Stromal cell of bone marrow (primary cell): ENCODE data around the gene DPH5.

Source experiments
- DNase-seq: peaks from one replicate; pipeline ENCODE4 v3.0.0-alpha.2; 2012; ENCODE audit warnings: low read depth

The DPH5 gene

DNA sequence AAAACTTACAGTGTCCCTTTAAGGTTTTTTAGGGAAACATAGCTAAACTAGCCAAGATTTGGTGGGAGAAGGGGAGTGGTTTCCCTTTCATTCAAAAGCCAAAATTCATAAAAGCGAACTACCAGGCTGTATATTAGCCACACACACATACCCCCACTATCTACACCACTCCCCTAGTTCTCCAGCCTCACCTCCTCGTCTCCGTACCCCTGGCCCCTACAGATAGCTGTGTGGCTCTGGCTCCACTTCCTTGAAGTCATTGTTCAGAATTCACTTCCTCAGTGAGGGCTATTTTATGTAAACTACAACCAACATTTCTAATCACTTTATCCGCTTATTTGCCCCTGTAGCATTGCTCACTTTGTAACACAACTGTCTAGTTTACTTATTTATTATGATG is 5.3 kb upstream of the DPH5 start:
- DNase-seq = no peak

DNA sequence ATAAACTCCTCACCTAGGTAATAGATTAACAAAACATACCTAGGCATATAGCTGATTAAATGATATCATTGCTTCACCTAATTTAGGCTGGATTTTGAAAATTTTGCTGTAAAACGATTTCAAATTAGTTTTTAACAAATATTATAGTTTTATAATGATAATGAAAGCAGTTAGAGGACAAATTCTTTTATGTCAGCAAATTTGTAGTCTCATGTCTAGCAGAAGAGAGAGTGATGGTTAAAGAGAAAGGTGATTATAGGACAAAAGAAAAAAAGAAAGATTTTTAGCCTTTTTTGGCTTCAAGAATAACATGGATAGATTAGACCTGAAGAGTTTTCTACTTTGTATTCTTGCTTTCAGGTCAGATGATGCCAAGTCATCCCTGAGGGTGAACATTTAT is 3.6 kb upstream of the DPH5 start:
- DNase-seq = no peak

DNA sequence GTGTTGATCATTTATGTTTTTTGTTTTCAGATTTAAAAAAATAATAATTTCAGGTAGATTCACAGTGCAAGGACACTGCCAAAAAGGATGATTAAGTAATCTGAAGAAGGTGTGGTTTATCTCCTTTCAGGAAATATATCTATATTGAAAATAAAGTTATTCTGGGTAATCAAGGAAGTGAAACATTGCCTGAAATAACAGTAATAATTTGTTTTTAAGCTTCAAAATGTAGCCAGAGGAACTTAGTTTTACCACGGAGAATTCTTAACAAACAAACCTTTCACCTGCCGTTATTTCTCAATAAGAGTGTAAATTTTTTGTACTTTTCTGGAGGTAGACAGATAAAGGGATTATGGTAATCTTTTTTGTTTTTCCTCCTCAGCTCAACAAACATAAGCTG is 2.9 kb upstream of the DPH5 start:
- no peak for DNase-seq

DNA sequence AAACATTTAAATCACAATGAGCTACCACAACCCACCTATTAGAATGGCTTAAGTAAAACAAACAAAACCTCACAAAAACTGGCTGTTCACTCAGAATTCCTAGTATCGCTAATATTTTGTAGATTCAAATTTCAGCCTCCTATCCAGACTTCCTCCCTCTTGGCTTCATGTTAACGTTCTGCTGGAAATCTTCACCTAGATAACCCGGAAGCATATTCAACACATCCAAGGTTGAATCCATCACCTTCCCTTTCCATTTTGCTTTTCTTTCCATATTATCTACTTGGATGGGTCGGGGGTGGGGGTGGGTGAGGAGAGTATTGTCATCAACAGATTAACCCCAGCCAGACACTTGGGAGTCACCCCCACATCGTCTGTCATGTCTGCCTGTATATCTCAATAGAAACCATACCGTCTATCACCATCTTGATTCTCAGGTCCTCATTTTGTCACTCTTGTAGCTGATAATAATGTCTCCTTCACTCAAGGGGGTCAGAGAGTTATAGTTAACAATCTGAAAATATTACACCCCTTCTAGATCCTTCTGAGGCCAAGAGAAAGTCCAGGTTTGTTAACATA is 1.7 kb upstream of the DPH5 start:
- DNase-seq = no peak

DNA sequence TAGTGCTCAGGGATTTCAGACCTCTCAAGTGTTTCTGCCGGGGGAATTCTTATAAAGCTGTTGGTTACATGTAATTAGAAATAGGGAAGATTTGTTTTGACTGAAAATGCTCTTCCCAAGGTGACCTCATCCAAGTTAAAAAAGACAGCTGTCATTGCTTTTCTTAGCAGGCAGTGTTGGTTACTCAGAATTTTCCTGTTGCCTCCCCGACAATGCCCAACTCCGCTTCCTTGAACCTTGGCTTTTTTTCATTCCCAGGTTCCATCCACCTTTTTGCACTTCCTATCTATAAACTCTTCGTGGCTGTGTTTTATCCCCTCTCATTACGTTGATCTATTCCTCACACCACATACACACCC is 825 bp upstream of the DPH5 start:
- no peak for DNase-seq

DNA sequence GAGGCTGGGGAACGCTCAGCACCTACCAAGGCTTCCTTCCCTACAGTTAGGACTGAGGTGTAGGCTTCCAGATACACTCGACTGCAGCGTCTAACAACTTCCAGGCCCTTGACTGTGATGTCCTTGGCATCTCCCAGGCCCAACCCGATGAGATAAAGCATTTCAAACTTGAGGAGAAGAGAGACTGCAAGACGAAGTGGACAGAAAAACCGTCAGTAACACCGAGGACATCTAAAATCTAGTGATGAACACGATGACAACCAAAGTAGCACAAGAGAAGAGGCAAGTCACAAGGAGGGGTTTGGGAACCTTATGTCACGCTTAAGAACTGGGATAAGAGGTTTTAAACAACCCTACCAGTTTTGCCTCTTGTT is 314 bp downstream of the DPH5 start:
- no peak for DNase-seq

DNA sequence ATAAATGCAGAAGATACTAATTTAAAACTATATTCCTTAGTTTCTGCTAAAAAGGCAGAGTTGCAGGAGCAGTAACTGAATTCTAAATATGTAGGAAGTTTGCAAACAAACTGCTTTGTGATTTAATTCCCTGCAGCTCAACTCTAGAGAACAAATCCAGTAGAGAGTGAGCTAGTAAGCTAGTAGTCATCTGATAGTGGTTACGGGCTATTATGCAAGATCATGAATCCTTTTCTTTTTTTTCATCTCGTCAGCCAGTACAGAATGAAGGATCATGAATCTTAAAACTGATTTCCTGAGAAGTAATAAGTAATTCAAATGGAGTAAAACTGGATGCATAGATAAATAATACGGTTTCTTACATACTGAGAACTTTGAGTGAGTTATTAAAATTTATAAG is 3.3 kb downstream of the DPH5 start:
- peak; percentile 58 for DNase-seq

DNA sequence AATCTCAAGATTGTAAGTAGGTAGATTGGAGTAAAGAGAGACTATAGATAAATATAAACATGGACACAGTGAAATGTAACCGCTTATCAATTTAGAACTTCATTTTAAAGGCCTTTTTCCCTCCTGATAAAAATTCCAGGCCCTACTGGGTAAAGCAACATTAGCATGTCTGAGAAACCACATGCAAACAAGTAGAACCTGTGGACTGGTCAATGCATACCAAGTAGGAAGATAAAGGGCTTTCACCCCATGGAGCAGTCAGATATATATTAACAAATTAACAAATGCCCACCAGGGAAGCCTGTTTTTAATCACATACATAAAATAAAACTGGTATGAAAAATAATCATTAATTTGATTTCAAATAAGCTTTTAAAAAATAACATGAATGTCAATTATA is 8.1 kb downstream of the DPH5 start:
- DNase-seq = no peak

DNA sequence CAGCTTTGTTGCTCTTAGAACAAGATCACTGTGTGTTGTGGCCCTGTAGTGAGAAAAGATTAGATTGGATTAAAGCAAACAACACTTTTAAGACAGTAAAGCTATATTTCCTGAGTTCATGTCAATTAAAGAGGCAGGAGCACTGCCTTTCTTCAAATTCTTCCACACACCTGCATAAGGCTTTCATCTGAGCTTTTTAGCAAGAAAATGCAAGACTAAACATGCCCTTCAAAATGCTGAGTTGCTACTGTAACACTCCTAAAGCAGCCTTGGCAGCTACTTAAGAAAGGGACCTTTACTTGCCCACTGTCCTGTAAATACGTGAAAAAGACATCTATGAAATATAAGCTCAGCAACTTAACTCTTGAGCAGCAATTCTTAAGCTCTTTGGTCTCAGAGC is 11.8 kb downstream of the DPH5 start:
- DNase-seq = no peak

DNA sequence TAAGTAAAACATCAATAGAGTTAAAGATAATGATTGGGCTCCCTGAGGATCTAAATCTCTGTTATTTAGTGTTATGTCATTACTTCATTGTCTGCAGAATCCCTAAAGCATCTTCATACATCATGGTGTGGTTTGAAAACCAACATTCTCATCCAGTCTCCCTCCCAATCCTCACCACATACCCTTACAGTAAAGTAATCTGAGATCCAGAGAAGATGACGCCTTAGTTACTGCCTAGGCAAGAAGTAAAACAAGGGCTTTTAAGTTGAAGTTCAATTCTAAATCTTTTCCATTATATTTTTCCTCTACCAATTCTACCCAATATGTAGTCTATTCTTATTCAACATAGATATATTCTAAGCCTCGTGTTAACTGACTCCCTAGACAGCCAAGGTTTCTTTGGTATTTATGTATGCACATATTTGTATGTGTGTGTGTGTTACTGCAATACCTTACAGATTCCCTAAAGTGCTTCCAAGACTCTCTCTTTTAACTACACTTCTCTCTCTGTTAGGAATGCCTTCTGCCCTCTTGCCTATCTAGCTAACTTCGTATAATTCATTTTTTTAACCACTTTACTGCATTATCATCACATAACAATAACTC is 17.3 kb downstream of the DPH5 start:
- DNase-seq = peak; percentile 60

DNA sequence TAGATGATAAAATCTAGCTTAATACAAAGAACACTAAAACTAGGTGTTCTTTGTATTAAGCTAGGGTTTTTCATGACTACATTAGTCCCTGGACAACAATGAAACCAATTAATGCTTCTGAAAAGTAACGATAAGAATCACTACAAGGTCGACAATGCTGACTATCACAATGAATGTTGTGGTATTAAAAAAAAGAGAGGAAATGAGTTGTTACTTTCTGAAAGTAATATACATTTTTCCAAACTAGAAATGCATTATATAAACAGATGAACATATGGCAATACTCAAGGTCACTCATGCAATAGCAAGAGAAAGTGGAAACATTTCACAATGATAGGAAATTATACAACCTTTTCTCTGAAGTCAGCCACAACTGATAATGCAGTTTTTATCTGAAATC is 19.0 kb downstream of the DPH5 start:
- no peak for DNase-seq

DNA sequence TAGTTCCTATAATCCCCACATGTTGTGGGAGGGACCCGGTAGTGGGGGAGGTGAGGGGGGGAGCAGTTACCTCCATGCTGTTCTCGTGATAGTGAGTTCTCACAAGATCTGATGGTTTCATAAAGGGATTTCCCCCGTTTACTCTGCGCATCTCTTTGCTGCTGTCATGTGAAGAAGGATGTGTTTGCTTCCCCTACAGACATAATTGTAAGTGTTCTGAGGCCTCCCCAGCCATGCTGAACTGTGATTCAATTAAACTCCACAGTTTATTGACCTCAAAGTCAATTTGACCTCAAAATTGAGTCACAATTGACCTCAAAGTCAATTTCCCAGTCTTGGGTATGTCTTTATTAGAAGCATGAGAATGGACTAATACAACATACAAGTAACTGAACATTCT is 19.7 kb downstream of the DPH5 start:
- DNase-seq = no peak

DNA sequence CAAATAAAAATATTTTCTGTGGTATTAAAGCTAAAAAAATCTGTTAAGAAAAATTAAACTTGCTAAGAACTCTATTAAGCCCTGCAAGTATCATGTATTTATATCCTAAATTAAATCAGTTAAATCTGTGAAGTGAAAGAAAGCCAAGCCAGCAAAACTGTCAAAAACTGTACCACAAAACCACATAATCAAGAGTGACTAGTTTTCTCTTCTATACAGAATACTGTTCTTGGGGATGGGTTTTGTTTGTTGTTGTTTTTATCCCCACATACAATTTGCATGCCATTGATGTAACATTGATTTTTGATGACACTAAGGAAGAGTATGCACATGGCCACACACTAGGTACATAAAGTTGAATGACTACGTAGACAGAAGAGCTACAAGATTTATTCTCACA is 20.4 kb downstream of the DPH5 start:
- no peak for DNase-seq

DNA sequence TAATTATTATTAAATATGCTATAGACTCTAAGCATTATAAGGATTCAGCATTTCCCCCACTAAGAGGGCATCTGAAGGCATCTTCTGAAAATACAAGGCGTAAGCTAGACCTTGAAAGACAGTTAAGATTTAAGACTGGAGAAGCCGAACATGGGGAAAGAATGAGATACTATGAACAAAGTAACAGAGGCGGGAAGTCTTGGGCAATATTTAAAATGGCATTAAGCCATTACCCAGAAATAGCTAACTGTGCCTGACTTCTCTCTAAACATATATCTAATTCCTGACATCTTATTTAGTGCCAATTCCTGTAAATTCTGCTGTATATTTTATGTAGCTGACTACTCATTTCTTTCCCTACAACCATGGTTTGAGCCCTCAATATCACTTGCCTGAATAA is 20.9 kb downstream of the DPH5 start:
- peak; percentile 33 for DNase-seq

DNA sequence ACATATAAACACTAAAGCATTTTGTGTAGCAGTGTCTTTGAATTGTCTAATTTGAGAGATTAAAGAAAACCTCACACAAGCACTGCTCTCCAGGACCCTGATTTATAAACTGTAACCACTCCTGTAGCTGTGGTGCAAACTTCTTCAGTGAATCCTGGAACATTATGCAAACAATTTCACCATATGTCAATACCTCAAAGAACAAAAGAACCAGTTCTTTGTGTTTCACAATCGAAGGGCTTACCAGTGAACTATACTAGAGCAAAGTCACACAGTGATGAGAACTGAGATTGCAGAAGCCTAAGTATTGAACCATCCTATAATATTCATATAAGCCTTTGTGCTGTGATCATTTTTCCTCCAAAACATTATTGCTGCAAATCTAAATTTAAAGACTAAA is 21.5 kb downstream of the DPH5 start:
- DNase-seq = no peak

DNA sequence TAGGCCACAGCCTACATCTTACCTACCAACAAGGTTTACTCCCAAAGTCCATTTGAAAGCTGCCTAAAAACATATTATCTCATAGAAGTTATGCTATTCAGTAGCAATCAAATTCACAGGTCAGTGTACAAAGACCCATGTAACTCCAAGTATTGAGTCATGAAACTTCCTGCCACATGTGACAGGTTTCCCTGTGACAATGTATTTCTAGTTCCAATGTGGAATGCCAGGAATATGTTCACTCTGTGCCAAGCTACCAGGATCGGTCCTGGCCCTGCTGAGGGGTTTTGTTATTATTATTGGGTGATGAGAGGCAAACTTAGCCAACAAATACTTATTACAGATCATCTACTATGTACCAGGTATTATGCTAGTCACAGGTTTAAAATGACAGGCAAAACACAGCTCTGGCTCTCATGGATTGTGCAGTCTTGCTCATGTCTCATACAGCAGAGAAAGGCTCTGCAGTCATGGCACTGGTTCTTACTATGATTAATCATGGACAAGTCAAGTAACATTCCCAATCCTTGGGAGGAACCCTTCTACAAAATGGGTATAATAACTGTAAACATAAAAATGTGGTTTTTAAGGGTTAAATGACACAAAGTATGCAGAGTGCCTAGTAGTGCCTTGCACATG is 22.5 kb downstream of the DPH5 start:
- DNase-seq = no peak

DNA sequence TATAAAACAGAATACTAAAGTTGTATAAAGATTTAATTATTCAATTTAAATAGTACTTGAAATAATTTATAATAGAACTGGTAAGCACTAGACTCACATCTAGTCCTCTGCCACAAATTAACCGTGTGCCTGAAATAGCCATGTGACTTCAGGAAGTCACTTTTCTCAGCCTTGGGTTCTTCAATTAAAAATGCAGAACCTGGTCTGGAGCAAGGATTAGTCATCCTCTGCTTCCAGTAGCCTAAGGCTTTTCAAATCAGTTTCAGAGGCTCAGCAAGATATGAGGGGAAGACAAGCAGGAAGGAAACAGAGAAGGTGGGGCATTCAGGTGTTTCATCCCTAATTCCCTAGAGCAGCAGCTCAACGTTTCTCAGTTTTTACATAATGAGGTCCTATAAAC is 23.0 kb downstream of the DPH5 start:
- DNase-seq = no peak

DNA sequence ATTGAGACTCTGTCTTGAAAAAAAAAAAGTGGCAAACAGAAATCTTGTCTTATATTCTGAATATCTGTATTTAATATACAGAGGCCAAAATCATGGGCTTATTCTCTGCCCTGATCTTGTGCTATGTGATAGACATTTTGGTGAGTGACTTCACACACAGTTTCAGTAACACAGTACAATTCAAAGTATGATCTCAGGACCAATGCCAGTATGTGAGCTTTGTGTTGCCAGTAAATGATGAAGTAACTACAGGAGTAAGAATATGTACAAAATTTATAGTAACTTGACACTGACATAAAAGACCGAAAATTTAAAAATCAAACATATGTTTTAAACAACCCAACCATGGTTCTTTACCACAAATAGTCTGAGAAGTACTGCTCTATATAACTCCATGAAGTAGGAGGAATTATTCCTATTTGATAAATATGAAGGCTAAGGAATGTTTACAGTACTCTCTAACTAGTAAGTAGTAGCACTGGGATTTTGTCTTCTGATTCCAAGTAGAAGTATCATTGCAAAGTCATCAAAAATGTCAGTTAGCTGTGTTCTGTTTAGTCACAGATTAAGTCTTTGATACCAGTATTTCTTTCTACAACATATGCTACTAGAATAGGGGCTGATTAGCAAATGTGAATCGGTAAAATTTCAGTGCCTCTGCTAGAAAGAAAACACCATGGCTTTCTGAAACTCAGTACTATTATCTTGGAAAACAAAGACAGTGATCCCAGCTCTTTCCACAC is 25.3 kb downstream of the DPH5 start:
- DNase-seq = no peak

DNA sequence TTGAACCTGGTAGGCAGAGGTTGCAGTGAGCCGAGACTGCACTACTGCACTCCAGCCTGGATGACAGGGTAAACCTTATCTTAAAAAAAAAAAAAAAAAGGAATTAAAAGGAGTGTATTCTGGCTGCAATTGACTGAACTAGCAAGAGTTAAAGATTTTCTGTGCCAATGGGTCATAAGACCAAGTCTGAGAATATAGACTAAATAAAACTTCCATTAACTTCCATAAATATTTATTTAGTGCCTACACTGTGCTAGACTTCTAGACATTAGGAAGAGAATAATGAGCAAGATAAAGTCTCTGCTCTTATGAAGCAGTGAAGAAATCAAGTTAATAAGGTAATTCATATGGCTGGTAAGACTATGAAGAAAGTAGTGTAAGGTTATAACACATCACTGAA is 27.2 kb downstream of the DPH5 start:
- DNase-seq = no peak

DNA sequence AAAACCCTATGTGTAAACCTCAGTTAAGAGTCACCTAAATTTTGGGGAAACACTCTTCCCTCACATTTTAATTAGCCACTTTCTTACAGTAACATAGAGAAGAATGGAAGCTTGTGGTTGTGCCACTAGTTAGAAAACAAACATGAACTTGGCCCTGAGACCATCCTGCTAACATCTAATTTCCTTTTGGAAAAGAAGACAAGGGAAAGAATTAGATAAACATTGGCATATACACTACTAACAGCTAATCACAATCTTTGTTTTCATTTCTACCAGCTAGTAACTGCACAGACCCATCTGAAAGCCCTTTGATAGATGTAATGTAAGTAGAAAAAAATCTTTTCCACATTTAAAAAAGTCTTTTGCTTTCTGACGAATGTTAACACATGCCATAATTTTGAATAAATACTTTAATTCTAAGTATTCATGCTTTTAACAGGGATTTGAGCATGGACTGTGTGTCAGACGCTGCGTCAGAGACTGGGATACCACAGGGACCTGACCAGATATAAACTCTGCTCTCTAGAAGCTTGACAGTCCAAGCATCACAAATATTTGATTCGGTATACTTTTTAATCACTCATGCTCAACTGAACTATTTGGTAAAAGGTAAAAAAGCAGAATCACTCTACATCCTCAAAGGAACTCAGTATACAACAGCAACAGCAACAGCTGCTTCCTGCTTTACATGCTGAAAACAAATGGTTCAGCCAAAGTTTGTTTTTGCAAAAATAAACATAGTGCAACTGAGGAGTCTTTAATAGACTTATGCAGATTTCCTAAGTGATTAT is 30.2 kb downstream of the DPH5 start:
- peak; percentile 15 for DNase-seq

DNA sequence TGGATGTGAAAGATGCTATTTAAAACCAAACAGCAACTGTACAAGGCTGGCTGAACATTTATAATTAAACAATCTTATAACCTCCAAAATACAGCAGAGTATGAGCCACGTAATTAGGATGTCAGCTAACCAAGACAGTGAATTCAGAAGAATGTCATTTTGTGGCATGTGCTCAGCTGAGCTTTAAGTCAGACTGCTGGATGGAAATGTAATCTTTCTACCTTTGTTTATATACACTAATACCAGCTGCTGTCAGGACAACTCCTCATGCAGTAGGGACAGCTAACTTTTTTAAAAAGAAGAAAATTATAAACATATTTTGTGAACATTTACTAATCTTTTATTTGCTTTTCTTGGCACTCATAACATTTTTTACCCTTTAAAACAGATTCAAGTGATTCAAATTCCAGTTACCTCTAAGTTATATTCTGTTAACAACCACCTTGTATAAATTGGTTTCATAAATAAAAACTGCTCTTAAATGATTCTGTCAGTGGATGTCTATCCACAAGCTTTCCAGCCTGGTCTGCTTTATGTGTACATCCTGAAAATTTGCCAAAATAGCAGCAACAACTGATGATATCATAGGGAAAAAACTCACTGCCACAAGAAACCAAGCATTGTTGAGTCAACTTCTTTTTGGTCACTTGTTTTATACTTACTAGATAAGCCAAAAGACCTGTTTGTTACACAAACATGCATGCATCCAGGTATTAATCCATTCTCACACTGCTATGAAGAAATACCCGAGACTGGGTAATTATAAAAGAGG is 36.1 kb downstream of the DPH5 start:
- peak; percentile 67 for DNase-seq

DNA sequence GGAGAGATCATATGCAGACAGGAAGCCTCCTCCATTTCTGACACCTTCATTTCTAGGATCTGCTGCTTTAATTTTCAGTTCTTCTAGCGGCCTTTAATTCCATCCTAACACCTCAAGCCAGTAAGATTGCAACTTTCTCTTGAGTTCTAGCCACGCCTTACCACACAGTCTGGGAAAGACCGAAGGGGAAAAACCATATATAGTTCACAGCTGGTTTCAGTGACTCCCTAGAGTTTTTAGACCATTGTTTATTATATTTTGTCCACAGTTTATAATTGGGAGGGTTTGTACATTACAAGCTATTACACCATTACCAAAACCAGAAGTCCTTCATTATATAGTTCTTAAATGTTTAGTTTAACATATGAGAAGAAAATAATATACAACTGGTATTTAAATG is 37.5 kb downstream of the DPH5 start:
- no peak for DNase-seq
